Trophoblast cell (in vitro differentiated cells and primary cell): Measurements from ENCODE around the gene LRRC71.
A peak's percentile ranks its signal among the peaks of the same experiment; 100 is the strongest.

ENCODE experiments used
- DNase-seq, 2 donors: peaks; one replicate each; pipeline ENCODE4 v3.0.0-alpha.2; 2016
- H2AFZ ChIP-seq: 2 replicates; pipeline ENCODE4 v1.6.1; 2013; ENCODE audit warnings: low read length, moderate library complexity, mild to moderate bottlenecking; ENCODE audit not compliant: insufficient read depth, poor library complexity
- H2AK5ac ChIP-seq: 2 replicates; pipeline ENCODE4 v1.6.1; 2013; ENCODE audit warnings: mild to moderate bottlenecking, low read length
- H2BK120ac ChIP-seq: 2 replicates; pipeline ENCODE4 v1.6.1; 2013; ENCODE audit warnings: low read length, mild to moderate bottlenecking, moderate library complexity; ENCODE audit not compliant: insufficient read depth, poor library complexity
- H2BK12ac ChIP-seq: 2 replicates; pipeline ENCODE4 v1.6.1; 2013; ENCODE audit warnings: mild to moderate bottlenecking, low read length, moderate library complexity
- H2BK5ac ChIP-seq: 2 replicates; pipeline ENCODE4 v1.6.1; 2013; ENCODE audit warnings: low read length, low read depth, moderate library complexity, mild to moderate bottlenecking; ENCODE audit not compliant: poor library complexity
- H3K14ac ChIP-seq: 2 replicates; pipeline ENCODE4 v1.6.1; 2013; ENCODE audit warnings: mild to moderate bottlenecking, low read length
- H3K18ac ChIP-seq: 2 replicates; pipeline ENCODE4 v1.6.1; 2013; ENCODE audit warnings: mild to moderate bottlenecking, low read length
- H3K23ac ChIP-seq: 2 replicates; pipeline ENCODE4 v1.6.1; 2013; ENCODE audit warnings: low read length
- H3K27ac ChIP-seq: 2 replicates; pipeline ENCODE4 v1.5.1; 2013; ENCODE audit warnings: low read depth, mild to moderate bottlenecking, inconsistent platforms, low read length, moderate library complexity
- H3K27me3 ChIP-seq: 2 replicates; pipeline ENCODE4 v1.6.1; 2013; ENCODE audit warnings: inconsistent platforms, mild to moderate bottlenecking, low read length, moderate library complexity; ENCODE audit not compliant: insufficient read depth
- H3K36me3 ChIP-seq, 2 experiments: 1 replicate in 1 of 2; 2 replicates in 1 of 2; pipeline ENCODE4 v1.6.1; 2013; ENCODE audit warnings: low read length in 2 of 2, mild to moderate bottlenecking in 2 of 2, moderate library complexity in 1 of 2; ENCODE audit not compliant: insufficient read depth in 2 of 2, control insufficient read depth in 1 of 2
- H3K4ac ChIP-seq: 2 replicates; pipeline ENCODE4 v1.6.1; 2013; ENCODE audit warnings: low read depth, mild to moderate bottlenecking, low read length, moderate library complexity
- H3K4me1 ChIP-seq, 2 experiments: 1 replicate in 1 of 2; 2 replicates in 1 of 2; pipeline ENCODE4 v1.6.1; 2013; ENCODE audit warnings: low read length in 2 of 2, mild to moderate bottlenecking in 2 of 2, moderate library complexity in 1 of 2; ENCODE audit not compliant: insufficient read depth in 2 of 2, control insufficient read depth in 1 of 2
- H3K4me2 ChIP-seq: 2 replicates; pipeline ENCODE4 v1.6.1; 2013; ENCODE audit warnings: inconsistent platforms, mild to moderate bottlenecking, low read length, moderate library complexity
- H3K4me3 ChIP-seq: 2 replicates; pipeline ENCODE4 v1.5.1; 2013; ENCODE audit warnings: mild to moderate bottlenecking, low read depth, low read length, inconsistent platforms
- H3K79me1 ChIP-seq: one replicate; pipeline ENCODE4 v1.6.1; 2013; ENCODE audit warnings: low read length
- H3K79me2 ChIP-seq: 2 replicates; pipeline ENCODE4 v1.6.1; 2013; ENCODE audit warnings: low read length, mild to moderate bottlenecking; ENCODE audit not compliant: control insufficient read depth, insufficient read depth, poor library complexity
- H3K9ac ChIP-seq: 2 replicates; pipeline ENCODE4 v1.6.1; 2013; ENCODE audit warnings: mild to moderate bottlenecking, low read length
- H3K9me3 ChIP-seq: 2 replicates; pipeline ENCODE4 v1.6.1; 2013; ENCODE audit warnings: low read depth, mild to moderate bottlenecking, control low read depth, inconsistent platforms, low read length; ENCODE audit not compliant: insufficient read depth
- H4K12ac ChIP-seq: 2 replicates; pipeline ENCODE4 v1.6.1; 2013; ENCODE audit warnings: low read depth, mild to moderate bottlenecking, low read length, moderate library complexity
- H4K8ac ChIP-seq: 2 replicates; pipeline ENCODE4 v1.6.1; 2013; ENCODE audit warnings: low read depth, mild to moderate bottlenecking, low read length, moderate library complexity
- H4K91ac ChIP-seq: one replicate; pipeline ENCODE4 v1.6.1; 2013; ENCODE audit warnings: low read depth, mild to moderate bottlenecking, low read length, moderate library complexity
- WGBS: extraction: QIAGEN DNeasy Blood & Tissue Kit; methylation state at CpG from one replicate; pipeline ENCODE4 v1.1.7; 2013; ENCODE audit warnings: missing lambda C conversion rate; ENCODE audit not compliant: insufficient read length, insufficient coverage; ENCODE audit errors: extremely low coverage; 5-methylcytosine and 5-hydroxymethylcytosine counted together

LRRC71 gene

GRCh38 chr1:156911577-156912298 is 8.7 kb upstream of the LRRC71 start:
- DNase-seq: no peak
- Histone ChIP-seq H3K27ac (no peak overlapping the region), H3K36me3 (peaks cover 72 to 81% of the 10 kb centered on the region in 2 experiments)

GRCh38 chr1:156912310-156912709 is 8.1 kb upstream of the LRRC71 start:
- H3K9ac ChIP-seq: peak overlapping the region; percentile 5
- no peaks in the 10 kb centered on the region for H3K27me3 ChIP-seq
- no peak for DNase-seq
- no peak overlapping the region for H2BK12ac ChIP-seq
- no peak overlapping the region for H3K4me3 ChIP-seq
- no peak overlapping the region for H2BK5ac ChIP-seq
- no peak overlapping the region for H3K18ac ChIP-seq
- no peak overlapping the region for H2AK5ac ChIP-seq
- WGBS: no CpG with 5 or more reads among the region's 2 CpGs
- peaks cover 0 to 4% of the 10 kb centered on the region in 2 experiments for H3K4me1 ChIP-seq
- no peak overlapping the region for H3K4ac ChIP-seq
- no peaks in the 10 kb centered on the region for H3K79me1 ChIP-seq
- no peak overlapping the region for H3K27ac ChIP-seq
- H2AFZ ChIP-seq: no peak overlapping the region
- H2BK120ac ChIP-seq: no peak overlapping the region
- peaks cover 66 to 75% of the 10 kb centered on the region in 2 experiments for H3K36me3 ChIP-seq
- no peak overlapping the region for H3K4me2 ChIP-seq
- no peak overlapping the region for H4K12ac ChIP-seq
- H3K9me3 ChIP-seq: peaks cover 3% of the 10 kb centered on the region
- H4K91ac ChIP-seq: no peak overlapping the region
- no peak overlapping the region for H3K23ac ChIP-seq
- H3K14ac ChIP-seq: no peak overlapping the region
- H4K8ac ChIP-seq: no peak overlapping the region
- no peaks in the 10 kb centered on the region for H3K79me2 ChIP-seq

More at GRCh38 chr1:156911577-156912298, 8.7 kb upstream of the LRRC71 start:
- H3K4me1 ChIP-seq: peaks cover 0 to 4% of the 10 kb centered on the region in 2 experiments
- WGBS: no CpG with 5 or more reads among the region's 6 CpGs
- no peak overlapping the region for H3K23ac ChIP-seq
- no peak overlapping the region for H3K4me2 ChIP-seq
- H3K4me3 ChIP-seq: no peak overlapping the region
- H2AK5ac ChIP-seq: no peak overlapping the region
- H4K8ac ChIP-seq: no peak overlapping the region
- H2BK12ac ChIP-seq: no peak overlapping the region
- no peak overlapping the region for H3K18ac ChIP-seq
- no peak overlapping the region for H2BK120ac ChIP-seq
- H3K4ac ChIP-seq: no peak overlapping the region
- no peak overlapping the region for H3K14ac ChIP-seq
- no peak overlapping the region for H2BK5ac ChIP-seq
- no peak overlapping the region for H2AFZ ChIP-seq
- H3K79me2 ChIP-seq: no peaks in the 10 kb centered on the region
- no peak overlapping the region for H4K12ac ChIP-seq
- no peak overlapping the region for H3K9ac ChIP-seq
- no peaks in the 10 kb centered on the region for H3K79me1 ChIP-seq
- peaks cover 3% of the 10 kb centered on the region for H3K9me3 ChIP-seq
- H4K91ac ChIP-seq: no peak overlapping the region
- H3K27me3 ChIP-seq: no peaks in the 10 kb centered on the region

- Histone ChIP-seq H3K27me3 (no peaks in the 10 kb centered on the region), H3K18ac (no peak overlapping the region), H2BK12ac (no peak overlapping the region), H4K8ac (no peak overlapping the region), H3K4ac (no peak overlapping the region), H3K4me2 (no peak overlapping the region), H2AFZ (no peak overlapping the region), H3K9me3 (peaks cover 3% of the 10 kb centered on the region), H4K91ac (no peak overlapping the region), H4K12ac (no peak overlapping the region), H3K27ac (no peak overlapping the region), H2BK5ac (no peak overlapping the region), H3K4me3 (no peak overlapping the region), H3K4me1 (peaks cover 0 to 4% of the 10 kb centered on the region in 2 experiments), H3K36me3 (peaks cover 60 to 67% of the 10 kb centered on the region in 2 experiments), H2BK120ac (no peak overlapping the region), H3K14ac (no peak overlapping the region), H3K79me1 (no peaks in the 10 kb centered on the region), H3K9ac (no peak overlapping the region), H2AK5ac (no peak overlapping the region), H3K79me2 (no peaks in the 10 kb centered on the region), H3K23ac (peak overlapping the region; percentile 30)
- WGBS: no CpG with 5 or more reads among the region's 24 CpGs
- DNase-seq: no peak
Observed at GRCh38 chr1:156912861-156913808, 7.3 kb upstream of the LRRC71 start.

GRCh38 chr1:156913809-156914387 is 6.5 kb upstream of the LRRC71 start:
- Histone ChIP-seq H3K9me3 (peaks cover 2% of the 10 kb centered on the region), H3K4me2 (no peak overlapping the region), H3K27me3 (no peaks in the 10 kb centered on the region), H2BK12ac (no peak overlapping the region), H2BK5ac (no peak overlapping the region), H3K4me3 (no peak overlapping the region), H3K79me1 (no peaks in the 10 kb centered on the region), H2AFZ (no peak overlapping the region), H2AK5ac (no peak overlapping the region), H3K27ac (no peak overlapping the region), H3K4me1 (peaks cover 0 to 4% of the 10 kb centered on the region in 2 experiments), H4K91ac (no peak overlapping the region), H3K4ac (no peak overlapping the region), H4K8ac (no peak overlapping the region), H3K79me2 (no peaks in the 10 kb centered on the region), H3K18ac (no peak overlapping the region), H4K12ac (no peak overlapping the region), H3K36me3 (peaks cover 52 to 60% of the 10 kb centered on the region in 2 experiments), H3K14ac (no peak overlapping the region), H3K9ac (no peak overlapping the region), H3K23ac (no peak overlapping the region), H2BK120ac (no peak overlapping the region)
- WGBS: no CpG with 5 or more reads among the region's 13 CpGs
- DNase-seq: no peak
